K562 (cell line): ENCODE results near the gene ANKH. TPM values are rescaled to one million over a fixed set of nuclear protein-coding genes. Genes with fewer than 3 reads are reported as not detected.

Experiments used
- ESRRA ChIP-seq: fragments of 450-650 bp; IDR thresholded peaks from 2 replicates; pipeline ENCODE4 v1.6.1; 2014; ENCODE audit warnings: low read depth, mild to moderate bottlenecking, moderate library complexity, borderline replicate concordance
- GABPA ChIP-seq: fragments of 200-800 bp; sonication (Bioruptor generic); conservative IDR thresholded peaks from 2 replicates; pipeline ENCODE4 v1.6.1; 2016; ENCODE audit warnings: low read depth, missing genetic modification characterization, missing compliant biosample characterization
- HSF4 ChIP-seq: fragments of 250-450 bp; sonication (Bioruptor Pico); IDR thresholded peaks from 2 replicates; pipeline ENCODE4 v2.1.2; 2022; ENCODE audit warnings: mild to moderate bottlenecking, moderate library complexity, borderline replicate concordance
- JUND ChIP-seq, 2 experiments: IDR thresholded peaks; 2 replicates in 1 of 2; 3 replicates in 1 of 2; pipeline ENCODE4 v1.6.1; 2011; ENCODE audit warnings: borderline replicate concordance in 2 of 2, low read depth in 2 of 2, low read length in 2 of 2, improper control_type of control experiment in 1 of 2, missing biosample characterization in 1 of 2, missing genetic modification characterization in 1 of 2, missing genetic modification reagents in 1 of 2
- NCOA2 ChIP-seq, 2 experiments: fragments of 450-650 bp; IDR thresholded peaks; 2 replicates each; pipeline ENCODE4 v1.6.1; 2018; ENCODE audit warnings: mild to moderate bottlenecking in 2 of 2, moderate library complexity in 1 of 2; ENCODE audit not compliant: partially characterized antibody in 2 of 2
- PHF20 ChIP-seq: fragments of 450-650 bp; IDR thresholded peaks from 2 replicates; pipeline ENCODE4 v1.6.1; 2018; ENCODE audit not compliant: partially characterized antibody
- POLR2G ChIP-seq: fragments of 200-400 bp; formaldehyde crosslinking; IDR thresholded peaks from 2 replicates; pipeline ENCODE4 v1.6.1; 2017; ENCODE audit warnings: low read depth, mild to moderate bottlenecking, antibody characterized with exemption, low read length, moderate library complexity
- THRAP3 ChIP-seq: fragments of 450-650 bp; IDR thresholded peaks from 2 replicates; pipeline ENCODE4 v1.6.1; 2016; ENCODE audit warnings: mild to moderate bottlenecking, inconsistent platforms, borderline replicate concordance
- ZNF175 ChIP-seq: fragments of 200-800 bp; sonication (Bioruptor generic); IDR thresholded peaks from 2 replicates; pipeline ENCODE4 v1.6.1; 2016; ENCODE audit warnings: low read depth, mild to moderate bottlenecking, missing genetic modification characterization, missing compliant biosample characterization
- ZNF232 ChIP-seq: sonication (generic); formaldehyde crosslinking; IDR thresholded peaks from 2 replicates; pipeline ENCODE4 v1.8.0; 2022; ENCODE audit warnings: mild to moderate bottlenecking, missing genetic modification reagents
- ZNF239 ChIP-seq: fragments of 250-450 bp; sonication (Bioruptor Pico); IDR thresholded peaks from 2 replicates; pipeline ENCODE4 v1.4.0; 2020; ENCODE audit warnings: mild to moderate bottlenecking
- ZNF324 ChIP-seq: fragments of 250-450 bp; sonication (Bioruptor Pico); IDR thresholded peaks from 2 replicates; pipeline ENCODE4 v1.4.0; 2020; ENCODE audit warnings: mild to moderate bottlenecking
- polyA plus RNA-seq, 8 experiments: library from polyadenylated mRNA; depleted of rRNA in 4 of 8; stranded (reverse) in 5 of 8; unstranded in 3 of 8; fragments of >200 nt; fragmentation: Nextera tagmentation in 2 of 8; fragmentation: Illumina TruSeq in 1 of 8; extraction: Ambion mirVana in 2 of 8; extraction: Trizol in 1 of 8; gene quantifications; 2 replicates each; pipeline versions ENCODE4 v1.2.1 to v1.2.3, GENCODE V29; 2011 to 2014; ENCODE audit warnings: inconsistent platforms in 1 of 8, missing spikeins in 1 of 8
- total RNA-seq, 7 experiments: library from RNA; depleted of rRNA in 6 of 7; stranded (reverse); fragments of >200 nt in 6 of 7; fragmentation: Illumina TruSeq in 2 of 7; extraction: Trizol in 2 of 7; gene quantifications; 2 replicates each; pipeline versions ENCODE4 v1.2.1 to v1.2.3, GENCODE V29; 2011 to 2021; ENCODE audit warnings: low replicate concordance in 1 of 7
- TF ChIP-seq, protein P1 (sequence below), 2 experiments: IDR thresholded peaks in 1 of 2; conservative IDR thresholded peaks in 1 of 2; 2 replicates each; pipeline ENCODE4 v1.6.1; 2016; ENCODE audit warnings: low read depth in 2 of 2, mild to moderate bottlenecking in 1 of 2, missing compliant biosample characterization in 1 of 2, missing genetic modification characterization in 1 of 2, moderate library complexity in 1 of 2
- TF ChIP-seq, protein P2 (sequence below): IDR thresholded peaks from 2 replicates; pipeline ENCODE4 v1.6.1; 2016; ENCODE audit warnings: missing genetic modification characterization, missing compliant biosample characterization
- TF ChIP-seq, protein P3 (sequence below): fragments of 250-450 bp; sonication (Bioruptor Pico); IDR thresholded peaks from 2 replicates; pipeline ENCODE4 v1.4.0; 2020; ENCODE audit warnings: mild to moderate bottlenecking, moderate library complexity

The ANKH gene
- total and polyA plus RNA-seq, 9 of the 15 experiments (the other 6 are each of a cell fraction or from before 2014, with no cell fraction given): 0.79 to 12.2 (median 4.5) TPM

DNA sequence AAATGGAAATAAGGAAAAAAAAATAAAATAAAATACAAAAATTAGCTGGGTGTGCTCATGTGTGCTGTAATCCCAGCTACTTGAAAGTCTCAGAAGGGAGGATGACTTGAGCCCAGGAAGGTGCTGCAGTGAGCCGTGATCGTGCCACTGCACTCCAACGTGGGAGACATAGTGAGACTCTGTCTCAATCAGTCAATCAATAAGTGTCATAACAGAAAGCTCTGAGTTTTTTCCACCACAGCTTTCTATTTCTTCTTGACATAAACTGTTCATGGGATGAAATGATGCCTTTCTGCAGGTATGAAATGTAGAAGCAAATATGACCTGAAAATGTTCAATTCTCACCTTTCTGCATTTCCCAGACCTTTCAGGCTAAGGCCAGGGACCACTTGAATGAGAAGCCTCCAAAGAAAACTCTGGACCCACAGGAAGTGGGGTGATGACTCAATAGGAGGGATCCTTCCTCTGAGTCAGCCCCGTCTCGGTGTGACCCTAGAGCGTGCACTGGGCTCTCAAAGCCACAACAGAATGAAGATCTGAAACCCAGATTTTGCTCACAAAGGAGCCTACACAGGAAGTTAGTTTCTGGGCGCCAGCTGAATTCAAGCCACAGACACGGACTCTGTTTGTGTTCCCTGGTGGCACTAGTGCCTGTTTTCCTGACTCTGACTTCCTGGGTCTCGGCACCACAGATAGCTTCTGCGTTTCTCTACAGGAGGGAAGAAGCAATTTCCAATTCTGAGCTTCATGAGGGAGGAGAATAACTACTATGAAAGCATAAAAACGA lies 62.0 kb downstream of the ANKH start (continued):
- TF ChIP-seq, protein P1, sequence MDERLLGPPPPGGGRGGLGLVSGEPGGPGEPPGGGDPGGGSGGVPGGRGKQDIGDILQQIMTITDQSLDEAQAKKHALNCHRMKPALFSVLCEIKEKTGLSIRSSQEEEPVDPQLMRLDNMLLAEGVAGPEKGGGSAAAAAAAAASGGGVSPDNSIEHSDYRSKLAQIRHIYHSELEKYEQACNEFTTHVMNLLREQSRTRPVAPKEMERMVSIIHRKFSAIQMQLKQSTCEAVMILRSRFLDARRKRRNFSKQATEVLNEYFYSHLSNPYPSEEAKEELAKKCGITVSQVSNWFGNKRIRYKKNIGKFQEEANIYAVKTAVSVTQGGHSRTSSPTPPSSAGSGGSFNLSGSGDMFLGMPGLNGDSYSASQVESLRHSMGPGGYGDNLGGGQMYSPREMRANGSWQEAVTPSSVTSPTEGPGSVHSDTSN (CRISPR knock-in tag; IDR thresholded peaks at IDR 0.05; ENCODE audit: low read depth): no peak
- TF ChIP-seq, protein P1 (tag; conservative IDR thresholded peaks at IDR 0.05; ENCODE audit: low read depth): 0 out of 2 replicates have a peak, but pooled peaks have one; percentile 9
- TF ChIP-seq GABPA (tag) (peak; percentile 83), PHF20 (no peak), HSF4 (CRISPR knock-in tag) (no peak), JUND (IDR thresholded peaks at IDR 0.05; ENCODE audit: borderline replicate concordance, low read depth, low read length) (peak; percentile 90), JUND (tag; IDR thresholded peaks at IDR 0.05; ENCODE audit: borderline replicate concordance, low read depth, low read length) (peak; percentile 91; the same call in 2 of the 3 replicates), ZNF239 (CRISPR knock-in tag) (no peak), POLR2G (no peak), THRAP3 (no peak), ESRRA (no peak), ZNF232 (CRISPR knock-in tag) (no peak), ZNF324 (CRISPR knock-in tag) (no peak), ZNF175 (CRISPR knock-in tag) (peak; percentile 25; the same call in 1 of the 2 replicates), NCOA2 (IDR thresholded peaks at IDR 0.05; ENCODE audit: partially characterized antibody in 2 of 2) (no peak)
- TF ChIP-seq, protein P2, sequence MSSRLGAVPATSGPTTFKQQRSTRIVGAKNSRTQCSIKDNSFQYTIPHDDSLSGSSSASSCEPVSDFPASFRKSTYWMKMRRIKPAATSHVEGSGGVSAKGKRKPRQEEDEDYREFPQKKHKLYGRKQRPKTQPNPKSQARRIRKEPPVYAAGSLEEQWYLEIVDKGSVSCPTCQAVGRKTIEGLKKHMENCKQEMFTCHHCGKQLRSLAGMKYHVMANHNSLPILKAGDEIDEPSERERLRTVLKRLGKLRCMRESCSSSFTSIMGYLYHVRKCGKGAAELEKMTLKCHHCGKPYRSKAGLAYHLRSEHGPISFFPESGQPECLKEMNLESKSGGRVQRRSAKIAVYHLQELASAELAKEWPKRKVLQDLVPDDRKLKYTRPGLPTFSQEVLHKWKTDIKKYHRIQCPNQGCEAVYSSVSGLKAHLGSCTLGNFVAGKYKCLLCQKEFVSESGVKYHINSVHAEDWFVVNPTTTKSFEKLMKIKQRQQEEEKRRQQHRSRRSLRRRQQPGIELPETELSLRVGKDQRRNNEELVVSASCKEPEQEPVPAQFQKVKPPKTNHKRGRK: no peak
- TF ChIP-seq, protein P3, sequence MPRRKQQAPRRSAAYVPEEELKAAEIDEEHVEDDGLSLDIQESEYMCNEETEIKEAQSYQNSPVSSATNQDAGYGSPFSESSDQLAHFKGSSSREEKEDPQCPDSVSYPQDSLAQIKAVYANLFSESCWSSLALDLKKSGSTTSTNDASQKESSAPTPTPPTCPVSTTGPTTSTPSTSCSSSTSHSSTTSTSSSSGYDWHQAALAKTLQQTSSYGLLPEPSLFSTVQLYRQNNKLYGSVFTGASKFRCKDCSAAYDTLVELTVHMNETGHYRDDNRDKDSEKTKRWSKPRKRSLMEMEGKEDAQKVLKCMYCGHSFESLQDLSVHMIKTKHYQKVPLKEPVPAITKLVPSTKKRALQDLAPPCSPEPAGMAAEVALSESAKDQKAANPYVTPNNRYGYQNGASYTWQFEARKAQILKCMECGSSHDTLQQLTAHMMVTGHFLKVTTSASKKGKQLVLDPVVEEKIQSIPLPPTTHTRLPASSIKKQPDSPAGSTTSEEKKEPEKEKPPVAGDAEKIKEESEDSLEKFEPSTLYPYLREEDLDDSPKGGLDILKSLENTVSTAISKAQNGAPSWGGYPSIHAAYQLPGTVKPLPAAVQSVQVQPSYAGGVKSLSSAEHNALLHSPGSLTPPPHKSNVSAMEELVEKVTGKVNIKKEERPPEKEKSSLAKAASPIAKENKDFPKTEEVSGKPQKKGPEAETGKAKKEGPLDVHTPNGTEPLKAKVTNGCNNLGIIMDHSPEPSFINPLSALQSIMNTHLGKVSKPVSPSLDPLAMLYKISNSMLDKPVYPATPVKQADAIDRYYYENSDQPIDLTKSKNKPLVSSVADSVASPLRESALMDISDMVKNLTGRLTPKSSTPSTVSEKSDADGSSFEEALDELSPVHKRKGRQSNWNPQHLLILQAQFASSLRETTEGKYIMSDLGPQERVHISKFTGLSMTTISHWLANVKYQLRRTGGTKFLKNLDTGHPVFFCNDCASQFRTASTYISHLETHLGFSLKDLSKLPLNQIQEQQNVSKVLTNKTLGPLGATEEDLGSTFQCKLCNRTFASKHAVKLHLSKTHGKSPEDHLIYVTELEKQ (CRISPR knock-in tag): no peak
